ENCODE results near the gene B3GAT1. TPM values are rescaled to one million over a fixed set of nuclear protein-coding genes. Genes with fewer than 3 reads are reported as not detected.
"Not testable (repeated sequence)": the region's sequence is repeated elsewhere in the genome, so short reads cannot be mapped to it uniquely, and the experiment has no call there.

The B3GAT1 gene, protein sequence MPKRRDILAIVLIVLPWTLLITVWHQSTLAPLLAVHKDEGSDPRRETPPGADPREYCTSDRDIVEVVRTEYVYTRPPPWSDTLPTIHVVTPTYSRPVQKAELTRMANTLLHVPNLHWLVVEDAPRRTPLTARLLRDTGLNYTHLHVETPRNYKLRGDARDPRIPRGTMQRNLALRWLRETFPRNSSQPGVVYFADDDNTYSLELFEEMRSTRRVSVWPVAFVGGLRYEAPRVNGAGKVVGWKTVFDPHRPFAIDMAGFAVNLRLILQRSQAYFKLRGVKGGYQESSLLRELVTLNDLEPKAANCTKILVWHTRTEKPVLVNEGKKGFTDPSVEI
- 1.2 and 1.9 TPM in 2 replicates for total RNA-seq

DNA sequence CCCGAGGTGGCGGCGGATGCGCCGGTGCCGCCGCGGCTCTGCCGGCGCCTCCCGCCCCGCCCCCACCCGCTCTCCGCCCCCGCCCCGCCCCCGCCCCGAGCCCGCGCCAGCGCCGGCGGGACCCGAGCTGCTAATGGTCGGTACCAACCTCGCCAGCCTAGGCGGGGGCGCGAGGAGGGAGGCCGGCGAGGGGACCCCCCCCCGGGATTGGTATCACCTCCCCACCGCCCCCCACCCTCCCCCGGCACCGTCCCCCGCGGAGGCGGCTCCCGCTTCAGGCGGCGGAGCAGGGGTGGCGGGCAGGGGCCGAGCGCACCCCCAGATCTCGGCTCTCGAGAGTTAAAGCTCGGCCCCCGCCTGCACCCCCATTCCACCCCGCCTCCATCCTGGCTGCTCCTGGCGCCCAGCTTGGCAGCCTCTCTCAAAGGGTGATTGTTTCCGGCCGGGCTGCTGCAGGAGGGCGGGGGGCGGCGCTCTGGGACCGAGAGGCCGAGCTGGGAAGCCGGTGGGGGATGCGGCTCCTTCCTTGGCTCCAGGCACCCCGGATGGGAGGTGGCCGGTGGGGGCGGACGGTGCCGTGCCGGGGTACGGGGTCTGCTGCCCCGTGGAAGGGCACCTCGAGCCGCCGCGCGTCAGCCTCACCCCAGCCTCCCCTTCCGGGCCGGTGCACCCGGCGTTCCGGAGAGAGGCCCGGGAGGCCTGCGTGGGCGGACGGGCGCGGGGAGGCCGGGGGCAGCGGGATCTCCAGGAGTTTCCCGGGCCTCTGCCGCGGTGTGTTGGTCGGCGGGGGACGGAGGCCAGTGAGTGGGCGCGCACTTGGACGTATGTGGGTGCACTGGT is at the start of gene B3GAT1:
B3GAT1 (minus strand) TSS at position 40 of the 840 bp plus-strand sequence. CDS start 24,583 bp downstream, outside the sequence.
- intact Hi-C loops (cut with micrococcal nuclease) = loop anchor here (5.0 kb wide), 1 partner anchor 135 kb away; the partner anchor contains the start of gene GLB1L3

DNA sequence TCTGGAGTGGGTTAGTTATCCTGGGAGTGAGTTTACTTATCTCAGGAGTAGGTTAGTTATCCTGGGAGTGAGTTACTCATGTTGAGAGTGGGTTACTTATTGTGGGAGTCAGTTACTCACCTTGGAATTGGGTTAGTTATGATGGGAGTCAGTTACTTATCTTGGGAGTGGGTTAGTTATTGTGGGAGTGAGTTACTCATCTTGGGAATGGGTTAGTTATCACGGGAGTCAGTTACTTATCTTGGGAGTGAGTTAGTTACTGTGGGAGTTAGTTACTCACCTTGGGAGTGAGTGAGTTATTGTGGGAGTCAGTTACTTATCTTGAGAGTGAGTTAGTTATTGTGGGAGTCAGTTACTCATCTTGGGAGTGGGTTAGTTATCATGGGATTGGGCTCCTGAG is 49.6 kb upstream of the B3GAT1 start:
- intact Hi-C loops (cut with micrococcal nuclease) = no loop called here

DNA sequence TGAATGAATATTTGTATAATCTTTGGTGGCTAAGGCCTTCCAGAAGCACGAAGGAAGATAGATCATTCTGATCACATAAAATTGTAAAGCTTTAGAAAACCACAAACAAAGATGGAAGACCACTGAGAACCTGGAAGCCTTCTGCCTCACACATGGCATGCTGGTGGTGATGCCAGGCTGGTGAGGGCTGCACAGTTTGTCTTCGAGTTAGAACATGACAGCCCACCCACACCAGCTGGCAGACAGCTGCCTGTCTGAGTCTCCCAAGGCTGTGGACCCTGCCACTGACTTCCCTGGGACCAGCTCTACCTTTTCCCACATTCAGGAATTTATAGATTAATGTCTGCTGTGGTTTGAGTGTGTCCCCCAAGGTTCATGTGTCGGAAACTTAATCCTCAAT is 48.8 kb upstream of the B3GAT1 start:
- intact Hi-C loops (cut with micrococcal nuclease) = no loop called here

DNA sequence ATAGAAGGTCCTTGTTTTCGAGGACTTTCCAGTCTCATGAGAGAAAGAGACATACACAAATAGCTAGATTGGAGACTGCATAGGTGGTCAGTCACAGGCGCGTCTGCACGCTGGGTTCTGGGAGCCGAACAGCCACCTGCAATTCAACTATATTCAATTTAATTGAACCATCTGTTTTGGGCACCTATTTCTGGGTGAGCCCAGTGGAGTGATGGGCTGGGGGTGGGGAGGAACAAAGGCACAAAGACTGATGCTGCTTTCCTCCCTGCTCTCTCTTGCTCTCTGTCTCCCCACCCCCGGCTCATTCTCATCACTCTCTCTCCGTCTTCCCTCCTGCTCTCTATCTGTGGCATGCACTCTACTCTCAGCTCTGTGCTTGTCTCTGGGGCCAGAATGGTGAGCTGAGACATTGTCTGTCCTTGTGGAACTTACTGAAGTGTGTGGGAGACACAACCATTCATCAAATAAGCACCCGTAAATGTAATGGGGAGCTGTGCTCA is 48.1 kb upstream of the B3GAT1 start:
- intact Hi-C loops (cut with micrococcal nuclease) = no loop called here

DNA sequence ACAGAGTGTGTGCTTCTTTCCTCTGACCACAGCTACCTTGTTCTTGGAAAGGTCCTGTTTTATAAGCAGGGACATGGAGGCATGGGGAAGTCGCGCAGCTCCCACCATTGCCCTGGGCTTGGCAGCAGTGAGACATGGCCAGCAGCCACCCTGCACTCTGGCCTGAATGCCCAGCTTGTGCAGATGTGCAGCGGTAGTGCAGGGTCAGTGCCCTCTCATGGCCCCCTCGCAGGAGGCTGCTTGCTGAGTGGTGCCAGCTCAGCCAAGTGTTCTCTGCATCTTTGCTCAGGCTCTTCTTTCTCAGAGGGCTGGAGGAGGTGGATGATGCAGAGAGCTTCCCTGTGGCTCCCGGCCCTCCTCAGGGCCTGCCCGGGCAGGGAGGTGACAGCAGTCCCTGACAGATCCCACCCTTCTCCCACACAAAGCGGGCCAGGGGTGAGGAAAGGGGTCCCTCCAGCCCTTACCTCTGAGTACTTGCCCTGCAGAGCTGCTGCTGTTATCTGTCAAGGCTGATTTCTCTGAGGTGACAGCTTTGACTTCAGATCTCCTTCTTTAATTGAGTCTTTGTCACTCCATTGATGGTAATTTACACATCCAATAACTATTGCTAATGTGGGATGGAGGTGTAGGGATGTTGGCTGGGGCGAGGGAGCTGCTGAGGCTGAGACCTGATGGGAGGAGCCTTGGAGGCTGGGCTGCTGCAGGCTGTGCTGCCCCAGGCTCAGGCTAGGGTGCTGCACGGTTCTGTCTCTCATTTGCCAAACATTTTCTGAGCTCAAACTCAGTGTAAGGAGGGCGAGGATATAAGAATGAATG is 47.4 kb upstream of the B3GAT1 start:
- intact Hi-C loops (cut with micrococcal nuclease) = no loop called here

DNA sequence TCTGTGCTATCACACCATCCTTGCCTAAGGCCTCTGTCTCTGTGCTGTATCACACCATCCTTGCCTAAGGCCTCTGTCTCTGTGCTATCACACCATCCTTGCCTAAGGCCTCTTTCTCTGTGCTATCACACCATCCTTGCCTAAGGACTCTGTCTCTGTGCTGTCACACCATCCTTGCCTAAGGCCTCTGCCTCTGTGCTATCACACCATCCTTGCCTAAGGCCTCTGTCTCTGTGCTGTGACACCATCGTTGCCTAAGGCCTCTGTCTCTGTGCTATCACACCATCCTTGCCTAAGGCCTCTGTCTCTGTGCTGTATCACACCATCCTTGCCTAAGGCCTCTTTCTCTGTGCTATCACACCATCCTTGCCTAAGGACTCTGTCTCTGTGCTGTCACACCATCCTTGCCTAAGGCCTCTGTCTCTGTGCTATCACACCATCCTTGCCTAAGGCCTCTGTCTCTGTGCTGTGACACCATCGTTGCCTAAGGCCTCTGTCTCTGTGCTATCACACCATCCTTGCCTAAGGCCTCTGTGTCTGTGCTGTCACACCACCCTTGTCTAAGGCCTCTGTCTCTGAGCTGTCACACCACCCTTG is 45.5 kb upstream of the B3GAT1 start:
- intact Hi-C loops (cut with micrococcal nuclease) = not testable (repeated sequence)

DNA sequence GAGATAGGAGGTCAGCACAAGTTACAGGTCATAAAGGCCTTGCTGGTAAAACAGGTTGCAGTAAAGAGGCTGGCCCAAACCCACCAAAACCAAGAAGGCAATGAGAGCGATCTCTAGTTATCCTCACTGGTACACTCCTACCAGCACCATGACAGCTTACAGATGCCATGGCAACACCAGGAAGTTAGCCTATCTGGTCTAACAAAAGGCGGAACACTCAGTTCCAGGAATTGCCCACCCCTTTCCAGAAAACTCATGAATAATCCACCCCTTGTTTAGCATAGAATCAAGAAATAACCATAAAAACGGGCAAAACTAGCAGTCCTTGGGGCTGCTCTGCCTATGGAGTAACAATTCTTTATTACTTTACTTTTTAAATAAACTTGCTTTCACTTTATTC is 43.5 kb upstream of the B3GAT1 start:
- intact Hi-C loops (cut with micrococcal nuclease) = no loop called here

DNA sequence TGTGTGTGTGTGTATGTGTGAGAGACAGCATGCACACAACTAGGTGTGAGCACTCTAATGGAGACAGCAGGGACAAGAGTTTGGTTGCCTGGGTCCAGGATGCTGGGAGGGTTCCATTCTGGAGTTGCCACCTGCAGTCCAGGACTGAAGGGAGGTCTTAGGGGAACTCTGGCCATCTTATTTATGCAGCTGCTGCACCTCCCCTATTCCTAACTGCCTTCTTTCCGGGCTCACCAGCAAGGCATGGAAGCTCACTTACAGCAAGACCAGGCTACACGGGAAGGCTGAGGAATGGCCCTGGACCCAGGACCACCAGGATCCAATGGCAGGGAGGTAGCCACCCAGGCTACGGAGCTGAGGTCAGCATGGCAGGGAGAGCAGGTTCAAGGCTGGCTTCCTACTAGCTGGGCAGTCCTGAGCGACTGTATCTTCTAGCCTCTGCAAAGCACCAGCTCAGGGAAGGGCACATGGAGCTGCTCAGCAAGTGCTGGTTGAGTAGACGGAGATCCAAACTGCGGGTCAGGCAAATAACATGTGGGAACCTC is 42.2 kb upstream of the B3GAT1 start:
- intact Hi-C loops (cut with micrococcal nuclease) = no loop called here

DNA sequence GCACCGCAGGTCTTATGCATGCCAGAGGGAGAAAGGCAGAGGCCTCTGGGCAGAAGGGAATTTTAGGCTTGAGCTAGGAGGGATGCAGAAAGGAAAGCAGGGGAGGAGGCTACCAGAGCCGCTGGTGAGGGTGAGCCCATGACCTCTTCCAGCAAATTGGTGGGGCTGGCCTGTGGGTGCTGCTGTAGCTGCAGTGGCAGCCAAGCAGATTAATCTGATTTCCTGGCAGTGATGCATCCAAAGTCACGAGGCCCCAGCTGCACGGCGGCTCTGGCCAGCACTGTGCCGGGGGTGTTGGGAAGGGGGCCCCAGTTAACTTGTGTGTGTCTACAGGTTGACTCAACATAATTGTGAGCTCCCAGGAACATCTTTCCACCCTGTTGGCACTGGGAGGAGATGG is 41.4 kb upstream of the B3GAT1 start:
- intact Hi-C loops (cut with micrococcal nuclease) = no loop called here

DNA sequence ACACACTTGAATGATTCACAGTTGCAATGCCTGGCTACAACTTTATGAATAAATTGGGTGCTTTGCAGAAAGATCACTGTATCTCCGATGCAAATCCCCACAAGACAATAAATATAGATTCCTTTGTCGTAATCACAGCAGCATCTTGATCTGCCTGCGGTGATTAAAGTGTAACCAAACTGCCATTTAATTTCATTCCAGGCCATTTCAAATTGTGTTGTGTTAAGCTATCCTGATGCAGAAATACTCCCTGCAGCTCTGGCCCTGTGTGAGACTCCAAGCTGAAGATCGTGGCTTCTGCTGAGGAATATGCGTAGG is 40.8 kb upstream of the B3GAT1 start:
- intact Hi-C loops (cut with micrococcal nuclease) = no loop called here

DNA sequence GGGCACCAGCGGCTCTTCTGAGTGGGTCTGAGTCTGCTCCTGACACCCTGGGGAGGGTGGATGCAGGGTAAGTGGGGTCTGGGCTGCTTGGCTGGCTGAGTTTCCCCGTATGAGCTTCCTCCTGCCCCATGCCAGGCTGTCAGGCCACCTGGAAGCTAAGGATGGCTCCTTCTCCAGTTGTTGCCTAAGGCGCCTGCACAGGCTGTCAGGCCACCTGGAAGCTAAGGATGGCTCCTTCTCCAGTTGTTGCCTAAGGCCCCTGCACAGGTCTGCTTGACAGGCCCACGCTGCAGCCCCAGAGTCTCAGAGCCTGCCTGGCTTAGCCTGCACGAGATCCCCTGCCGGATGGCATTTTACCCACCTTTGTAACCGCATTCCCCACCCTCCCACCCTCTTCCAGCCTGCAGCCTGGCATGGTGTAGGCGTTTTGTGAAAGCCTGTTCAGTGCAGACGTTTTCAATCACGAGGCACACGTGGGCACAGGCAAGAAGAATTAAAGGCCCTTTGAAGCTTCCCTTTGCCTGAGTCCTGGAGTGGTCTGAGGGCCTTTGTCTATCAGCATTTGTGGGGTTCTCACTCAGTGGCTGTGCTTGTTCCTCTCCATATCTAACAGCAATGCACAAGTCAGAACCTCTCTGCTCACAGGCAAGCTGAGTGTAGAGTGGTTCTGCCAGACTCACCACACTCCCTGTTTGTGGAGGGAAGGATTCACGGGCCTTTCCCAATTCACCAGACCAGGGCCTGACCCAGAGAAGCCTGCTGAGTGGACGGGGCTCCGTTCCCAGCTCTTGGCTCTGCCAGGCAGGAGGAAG is 40.2 kb upstream of the B3GAT1 start:
- intact Hi-C loops (cut with micrococcal nuclease) = no loop called here

DNA sequence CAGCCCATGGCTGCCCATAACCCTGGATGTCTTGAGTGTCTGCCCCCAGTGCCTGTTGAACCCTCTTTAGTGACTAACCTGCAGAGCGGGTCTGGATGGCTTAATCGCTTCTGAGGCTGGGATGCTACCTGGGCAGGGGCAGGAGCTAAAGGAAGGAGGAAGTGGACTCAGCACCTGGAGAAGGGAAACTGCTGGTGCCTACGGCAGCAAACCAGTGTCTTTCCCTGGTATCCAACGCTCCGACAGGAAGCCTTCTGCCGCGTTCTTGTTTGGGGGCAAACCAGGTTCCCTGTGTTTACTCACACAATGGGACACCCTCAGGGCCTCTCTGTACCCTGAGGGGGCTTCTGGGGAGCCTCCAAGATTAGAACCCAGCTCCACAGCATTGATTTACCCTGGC is 38.1 kb upstream of the B3GAT1 start:
- intact Hi-C loops (cut with micrococcal nuclease) = no loop called here

DNA sequence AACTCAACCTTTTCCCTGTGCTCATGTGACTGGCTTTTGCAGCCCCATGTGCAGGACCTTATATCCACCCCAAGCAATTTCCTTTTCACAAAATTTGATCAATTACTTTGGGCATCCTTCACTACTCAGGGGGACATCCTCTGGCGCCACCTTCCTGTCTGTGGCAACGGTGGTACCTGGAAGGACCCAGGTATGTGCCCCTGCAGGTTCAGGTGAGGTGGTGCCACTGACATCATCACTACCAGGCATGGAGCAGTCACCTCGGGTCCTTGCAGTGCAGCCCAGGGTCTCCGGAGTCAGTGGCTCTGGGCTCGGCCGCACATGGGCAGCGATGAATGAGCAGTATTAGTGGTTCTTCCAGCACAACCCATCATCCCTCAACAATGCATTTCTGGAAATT is 37.7 kb upstream of the B3GAT1 start:
- intact Hi-C loops (cut with micrococcal nuclease) = no loop called here

DNA sequence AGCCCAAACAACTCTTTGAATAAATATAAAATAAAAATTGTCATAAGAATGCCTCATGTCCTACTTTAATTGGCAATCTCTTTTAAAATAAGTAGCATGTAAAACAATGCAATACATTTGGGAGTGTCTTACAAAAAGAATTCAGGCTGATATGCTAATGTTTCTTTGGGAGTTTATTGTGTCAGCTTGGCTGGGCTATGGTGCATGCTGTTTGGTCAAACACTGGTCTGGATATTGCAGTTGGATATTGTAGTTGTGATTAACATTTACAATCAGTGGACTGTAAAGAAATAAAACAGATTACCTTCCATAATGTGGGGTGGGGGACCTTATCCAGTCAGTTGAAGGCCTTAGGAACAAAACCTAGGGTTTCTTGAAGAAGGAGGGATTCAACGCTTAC is 37.0 kb upstream of the B3GAT1 start:
- intact Hi-C loops (cut with micrococcal nuclease) = no loop called here

DNA sequence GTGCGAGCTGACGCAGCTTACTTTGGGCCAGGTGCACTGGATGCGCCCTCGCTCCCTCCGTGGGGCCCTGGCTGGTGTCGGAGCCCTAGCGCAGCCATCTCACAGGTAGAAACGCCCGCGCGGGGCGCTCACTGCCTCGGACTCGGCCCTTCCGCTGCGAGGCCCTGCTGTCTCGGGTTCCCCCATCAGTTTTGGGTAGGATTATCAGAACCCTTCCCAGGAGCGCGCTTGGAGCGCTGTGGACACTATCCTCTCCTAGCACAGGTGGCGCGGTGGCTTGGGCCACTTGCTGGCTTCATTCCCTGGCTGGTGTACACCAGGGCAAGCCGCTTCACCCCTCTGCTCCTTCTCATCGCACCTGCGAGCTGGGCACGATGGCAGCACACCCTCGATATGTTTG is 35.7 kb upstream of the B3GAT1 start:
- intact Hi-C loops (cut with micrococcal nuclease) = no loop called here

DNA sequence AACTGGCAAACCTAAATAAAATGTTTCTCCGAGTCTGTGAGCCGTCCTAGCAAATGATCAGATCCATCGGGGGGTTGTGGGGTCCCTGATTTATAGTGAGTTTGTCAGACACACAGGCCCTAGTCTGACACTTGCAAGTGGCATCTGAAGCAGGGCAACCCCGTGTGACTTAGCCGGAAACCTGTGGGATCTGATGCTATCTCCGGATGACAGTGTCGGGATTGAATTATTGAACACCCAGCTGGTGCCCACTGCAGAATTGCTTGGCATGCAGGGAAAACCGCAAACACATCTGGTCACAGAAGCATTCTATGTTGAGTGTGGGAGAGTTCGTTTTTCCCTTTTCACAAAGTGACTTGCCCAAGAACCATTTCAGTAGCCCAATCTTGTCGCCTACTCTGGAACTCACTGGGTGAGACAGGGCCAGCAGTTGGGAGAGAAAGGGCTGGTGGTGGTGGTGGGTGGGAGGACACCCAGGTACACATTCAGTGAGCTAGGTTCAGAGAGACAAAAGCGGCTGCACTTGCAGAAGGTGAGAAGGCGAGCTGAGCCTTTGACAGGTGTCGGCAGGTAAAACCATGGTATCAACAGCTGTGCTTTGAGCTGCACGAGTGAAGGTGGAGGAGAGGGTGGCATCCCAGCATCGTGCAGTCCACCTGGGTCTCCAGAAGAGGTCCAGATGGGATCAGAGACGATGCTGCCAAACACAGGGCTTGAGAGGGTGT is 33.7 kb upstream of the B3GAT1 start:
- intact Hi-C loops (cut with micrococcal nuclease) = no loop called here

DNA sequence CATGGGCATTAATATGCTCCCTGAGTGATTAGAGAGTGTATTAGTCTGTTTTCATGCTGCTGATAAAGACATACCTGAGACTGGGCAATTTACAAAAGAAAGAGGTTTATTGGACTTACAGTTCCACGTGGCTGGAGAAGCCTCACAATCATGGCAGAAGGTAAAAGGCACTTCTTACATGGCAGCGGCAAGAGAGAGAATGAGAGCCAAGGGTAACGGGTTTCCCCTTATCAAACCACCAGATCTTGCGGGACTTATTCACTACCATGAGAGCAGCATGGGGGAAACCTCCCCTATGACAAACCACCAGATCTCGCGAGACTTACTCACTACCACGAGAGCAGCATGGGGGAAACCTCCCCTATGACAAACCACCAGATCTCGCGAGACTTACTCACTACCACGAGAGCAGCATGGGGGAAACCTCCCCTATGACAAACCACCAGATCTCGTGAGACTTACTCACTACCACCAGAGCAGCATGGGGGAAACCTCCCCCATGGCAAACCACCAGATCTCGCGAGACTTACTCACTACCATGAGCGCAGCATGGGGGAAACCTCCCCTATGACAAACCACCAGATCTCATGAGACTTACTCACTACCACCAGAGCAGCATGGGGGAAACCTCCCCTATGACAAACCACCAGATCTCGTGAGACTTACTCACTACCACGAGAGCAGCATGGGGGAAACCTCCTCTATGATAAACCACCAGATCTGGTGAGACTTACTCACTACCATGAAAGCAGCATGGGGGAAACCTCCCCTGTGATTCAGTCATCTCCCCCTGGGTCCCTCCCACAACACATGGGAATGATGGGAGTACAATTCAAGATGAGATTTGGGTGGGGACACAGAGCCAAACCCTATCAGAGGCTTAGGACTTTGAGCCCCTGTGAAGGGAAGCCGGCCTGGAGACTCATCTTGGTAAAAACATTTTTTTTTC is 32.4 kb upstream of the B3GAT1 start:
- intact Hi-C loops (cut with micrococcal nuclease) = not testable (repeated sequence)

DNA sequence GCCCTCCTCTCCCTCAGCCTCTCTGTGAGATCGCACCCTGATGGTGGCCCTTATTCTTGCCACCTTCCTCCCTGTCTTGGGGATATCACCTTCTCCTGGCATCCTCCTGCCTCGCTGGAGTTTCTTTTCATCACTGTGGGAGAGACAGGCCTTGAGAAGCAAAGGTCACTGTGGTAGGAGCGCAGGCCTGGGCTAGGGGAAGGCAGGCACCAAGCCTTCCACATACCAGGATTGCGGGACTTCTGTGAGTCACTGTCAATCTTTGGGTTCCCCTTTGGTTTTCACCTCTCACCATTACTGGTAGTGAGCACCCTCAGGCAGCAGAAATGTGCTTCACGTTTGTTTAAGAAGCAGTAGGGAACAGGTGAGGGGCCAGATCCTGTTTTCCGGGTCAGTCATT is 31.2 kb upstream of the B3GAT1 start:
- intact Hi-C loops (cut with micrococcal nuclease) = no loop called here

Data from T-helper 1 cell treated with Interleukin-12 subunit alpha and Interleukin-12 subunit beta and Interleukin-4 antibody, amounts not matched to agents 30 ng/mL and 1 ng/mL, for 36 hours (primary cell).